Measurements from ENCODE around the gene AMPH. TPM values are rescaled to one million over a fixed set of nuclear protein-coding genes. Genes with fewer than 3 reads are reported as not detected.

The AMPH gene
- total RNA-seq, 5 donors from 2014 or later (not counting 1 experiment from before 2014, with no cell fraction given): not detected

DNA sequence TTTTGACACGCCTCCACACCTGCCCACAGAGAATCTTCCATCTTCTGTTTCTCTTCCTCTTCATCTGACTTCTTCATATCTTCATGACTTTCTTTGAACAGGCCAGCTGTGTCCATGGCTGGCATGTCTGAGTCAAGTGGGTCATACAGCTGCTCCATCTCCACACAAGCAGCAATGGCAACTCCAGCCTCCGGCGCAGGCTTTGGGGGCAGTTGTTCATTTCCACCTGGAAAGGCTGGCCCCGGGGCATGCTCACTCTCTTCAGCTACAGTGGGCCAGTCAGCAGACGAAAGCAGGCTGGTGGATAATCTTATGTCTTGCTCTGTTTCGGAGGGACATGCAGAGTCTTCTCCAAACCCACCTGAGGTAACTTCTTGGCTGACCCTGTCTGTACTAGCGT lies 202.1 kb downstream of the AMPH start:
- Histone ChIP-seq H3K36me3 (ENCODE audit: control insufficient read depth in 2 of 2, extremely low read depth in 1 of 2, insufficient read depth in 1 of 2, low read length in 1 of 2) (no peaks in the 10 kb centered on the region), H3K4me1 (ENCODE audit: control insufficient read depth in 1 of 2, extremely low read depth in 1 of 2, insufficient read depth in 2 of 2, low read length in 2 of 2) (peaks cover 11 to 46% of the 10 kb centered on the region in 2 experiments), H3K27me3 (replicated peaks in 1 of 2; ENCODE audit: control insufficient read depth in 2 of 2, extremely low read depth in 1 of 2, insufficient read depth in 2 of 2, low read length in 1 of 2) (no peaks in the 10 kb centered on the region), H3K9me3 (no peaks in the 10 kb centered on the region), H3K4me3 (ENCODE audit: control insufficient read depth in 1 of 2, extremely low read depth in 1 of 2, low read length in 1 of 2) (no peak overlapping the region), H3K27ac (ENCODE audit: low read length) (no peak overlapping the region)
- no peak for DNase-seq
- ChIA-PET CTCF (no interaction called here), POLR2A (no interaction called here)
- Mint-ChIP-seq H3K4me3 (no peak overlapping the region), H3K27ac (no peak overlapping the region), H3K4me1 (peaks cover 48 to 58% (median 58%) of the 10 kb centered on the region in 3 donors), H3K36me3 (no peaks in the 10 kb centered on the region), H3K9me3 (peaks cover 0 to 6% (median 0%) of the 10 kb centered on the region in 3 donors), H3K27me3 (no peaks in the 10 kb centered on the region)
- 89% methylated on average over 7 of the region's 7 CpGs for WGBS (ENCODE audit: insufficient coverage)
- no peak for ATAC-seq (replicated peaks in 1 of 4)

DNA sequence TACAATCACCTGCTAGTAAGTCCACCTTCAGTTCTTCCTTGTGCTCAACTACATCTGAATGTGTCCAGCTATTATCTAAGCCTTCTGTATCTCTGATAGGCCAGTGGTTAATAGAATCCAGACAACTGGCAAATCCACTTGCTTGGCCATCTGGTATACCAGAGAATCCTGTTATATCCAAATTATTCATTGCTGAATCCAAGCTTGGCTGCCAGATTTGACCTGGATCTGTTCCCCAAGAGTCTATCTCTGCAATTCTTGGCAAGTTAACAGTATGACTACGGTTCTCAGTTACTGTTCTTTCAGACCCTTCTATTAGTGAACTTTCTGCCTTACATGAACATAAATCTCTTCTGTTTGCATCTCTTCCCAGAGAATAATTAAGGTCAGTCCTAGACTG lies 203.1 kb downstream of the AMPH start:
- no peak for ATAC-seq (replicated peaks in 1 of 4)
- H3K9me3 Mint-ChIP-seq: peaks cover 0 to 6% (median 0%) of the 10 kb centered on the region in 3 donors
- peaks cover 8 to 46% of the 10 kb centered on the region in 2 experiments for H3K4me1 ChIP-seq (ENCODE audit: control insufficient read depth in 1 of 2, extremely low read depth in 1 of 2, insufficient read depth in 2 of 2, low read length in 2 of 2)
- no peak overlapping the region for H3K27ac Mint-ChIP-seq
- no peaks in the 10 kb centered on the region for H3K27me3 ChIP-seq (replicated peaks in 1 of 2; ENCODE audit: control insufficient read depth in 2 of 2, extremely low read depth in 1 of 2, insufficient read depth in 2 of 2, low read length in 1 of 2)
- H3K4me1 Mint-ChIP-seq: peaks cover 40 to 62% (median 59%) of the 10 kb centered on the region in 3 donors
- ChIA-PET CTCF (no interaction called here), POLR2A (no interaction called here)
- H3K4me3 ChIP-seq (ENCODE audit: control insufficient read depth in 1 of 2, extremely low read depth in 1 of 2, low read length in 1 of 2): no peak overlapping the region
- no peak for DNase-seq
- no peaks in the 10 kb centered on the region for H3K9me3 ChIP-seq
- H3K4me3 Mint-ChIP-seq: peak overlapping the region in 1 of 3 donors; percentile 56
- H3K27me3 Mint-ChIP-seq: no peaks in the 10 kb centered on the region
- 93% methylated on average over 1 of the region's 1 CpG for WGBS (ENCODE audit: insufficient coverage)
- H3K27ac ChIP-seq (ENCODE audit: low read length): no peak overlapping the region
- no peaks in the 10 kb centered on the region for H3K36me3 ChIP-seq (ENCODE audit: control insufficient read depth in 2 of 2, extremely low read depth in 1 of 2, insufficient read depth in 1 of 2, low read length in 1 of 2)
- no peaks in the 10 kb centered on the region for H3K36me3 Mint-ChIP-seq

DNA sequence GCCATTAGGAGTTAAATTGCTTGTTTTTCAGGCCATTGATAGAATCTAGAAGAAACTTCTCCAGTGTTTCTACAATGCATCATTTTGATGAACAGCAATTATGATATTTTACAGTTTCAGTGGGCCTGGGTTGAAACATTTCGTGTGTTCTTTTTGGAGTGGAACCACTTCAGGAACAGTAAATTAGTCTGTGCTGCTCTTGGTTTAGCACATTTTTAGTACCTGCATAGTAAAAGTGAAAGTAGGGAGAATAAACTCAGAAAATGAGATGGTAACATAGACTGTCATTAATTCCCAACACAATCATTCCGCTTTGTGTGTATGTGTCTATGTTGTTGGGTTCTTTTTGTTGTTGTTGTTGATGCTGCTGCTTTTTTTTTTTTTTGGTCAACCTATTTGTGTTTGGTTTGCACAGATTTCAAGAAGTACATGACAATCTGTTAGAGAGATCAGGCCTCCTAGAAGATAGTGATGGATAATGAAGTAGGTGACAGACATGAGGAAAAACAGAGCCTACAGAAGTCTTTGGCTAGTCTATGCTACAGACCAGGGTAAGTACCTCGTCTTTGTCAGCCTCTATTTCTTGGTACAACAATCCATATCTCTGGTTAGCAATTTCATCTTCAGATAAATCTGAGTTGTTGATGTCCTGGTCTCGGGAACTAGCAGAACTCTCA lies 203.8 kb downstream of the AMPH start:
- H3K4me3 Mint-ChIP-seq: peak overlapping the region in 2 of 3 donors; percentile 14 to 56
- Histone ChIP-seq H3K36me3 (ENCODE audit: control insufficient read depth in 2 of 2, extremely low read depth in 1 of 2, insufficient read depth in 1 of 2, low read length in 1 of 2) (no peaks in the 10 kb centered on the region), H3K4me3 (ENCODE audit: control insufficient read depth in 1 of 2, extremely low read depth in 1 of 2, low read length in 1 of 2) (no peak overlapping the region), H3K27ac (ENCODE audit: low read length) (no peak overlapping the region), H3K9me3 (no peaks in the 10 kb centered on the region), H3K4me1 (ENCODE audit: control insufficient read depth in 1 of 2, extremely low read depth in 1 of 2, insufficient read depth in 2 of 2, low read length in 2 of 2) (peaks cover 7 to 46% of the 10 kb centered on the region in 2 experiments), H3K27me3 (replicated peaks in 1 of 2; ENCODE audit: control insufficient read depth in 2 of 2, extremely low read depth in 1 of 2, insufficient read depth in 2 of 2, low read length in 1 of 2) (no peaks in the 10 kb centered on the region)
- no peaks in the 10 kb centered on the region for H3K36me3 Mint-ChIP-seq
- peaks cover 35 to 62% (median 54%) of the 10 kb centered on the region in 3 donors for H3K4me1 Mint-ChIP-seq
- H3K9me3 Mint-ChIP-seq: peaks cover 0 to 6% (median 0%) of the 10 kb centered on the region in 3 donors
- DNase-seq: peak in 1 of 35 experiments; percentile 2
- WGBS (ENCODE audit: insufficient coverage): 50% methylated on average over 2 of the region's 4 CpGs
- POLR2A ChIA-PET: no interaction called here
- CTCF ChIA-PET: no interaction called here
- H3K27ac Mint-ChIP-seq: peak overlapping the region; percentile 53 to 73
- no peak for ATAC-seq (replicated peaks in 1 of 4)
- no peaks in the 10 kb centered on the region for H3K27me3 Mint-ChIP-seq

DNA sequence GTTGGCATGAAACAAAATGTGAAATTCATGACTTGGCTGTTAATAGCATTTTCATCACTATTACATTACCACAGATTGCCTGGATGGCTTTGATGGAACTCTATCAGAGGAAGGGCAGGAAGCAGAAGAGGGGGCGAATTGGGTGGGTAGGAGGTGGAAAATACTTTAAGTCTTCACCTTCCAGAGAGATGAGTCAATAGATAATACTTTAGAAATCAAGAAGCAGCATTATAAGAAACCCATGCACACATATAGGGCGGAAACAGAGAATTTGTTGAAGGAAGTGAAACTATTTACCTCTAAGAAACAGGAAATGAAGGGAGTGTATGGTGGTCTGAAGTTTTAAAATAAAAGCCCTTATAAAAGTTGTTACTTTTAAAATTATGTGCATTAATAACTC lies 205.7 kb downstream of the AMPH start:
- DNase-seq (peak in 1 of 35 experiments; percentile 13), ATAC-seq (replicated peaks in 1 of 4) (peak; percentile 50 to 75 (median 68))
- Mint-ChIP-seq H3K27me3 (no peaks in the 10 kb centered on the region), H3K4me3 (peak overlapping the region in 2 of 3 donors; percentile 25 to 51), H3K4me1 (peaks cover 35 to 62% (median 54%) of the 10 kb centered on the region in 3 donors), H3K9me3 (peaks cover 0 to 6% (median 0%) of the 10 kb centered on the region in 3 donors), H3K36me3 (no peaks in the 10 kb centered on the region), H3K27ac (peak overlapping the region; percentile 59 to 87)
- Histone ChIP-seq H3K27ac (ENCODE audit: low read length) (peak overlapping the region; percentile 46), H3K9me3 (no peaks in the 10 kb centered on the region), H3K36me3 (ENCODE audit: control insufficient read depth in 2 of 2, extremely low read depth in 1 of 2, insufficient read depth in 1 of 2, low read length in 1 of 2) (no peaks in the 10 kb centered on the region), H3K4me1 (ENCODE audit: control insufficient read depth in 1 of 2, extremely low read depth in 1 of 2, insufficient read depth in 2 of 2, low read length in 2 of 2) (peaks cover 7 to 46% of the 10 kb centered on the region in 2 experiments), H3K27me3 (replicated peaks in 1 of 2; ENCODE audit: control insufficient read depth in 2 of 2, extremely low read depth in 1 of 2, insufficient read depth in 2 of 2, low read length in 1 of 2) (no peaks in the 10 kb centered on the region), H3K4me3 (ENCODE audit: control insufficient read depth in 1 of 2, extremely low read depth in 1 of 2, low read length in 1 of 2) (no peak overlapping the region)
- POLR2A ChIA-PET: no interaction called here
- CTCF ChIA-PET: no interaction called here
- no CpG with 5 or more reads among the region's 2 CpGs for WGBS (ENCODE audit: insufficient coverage)

DNA sequence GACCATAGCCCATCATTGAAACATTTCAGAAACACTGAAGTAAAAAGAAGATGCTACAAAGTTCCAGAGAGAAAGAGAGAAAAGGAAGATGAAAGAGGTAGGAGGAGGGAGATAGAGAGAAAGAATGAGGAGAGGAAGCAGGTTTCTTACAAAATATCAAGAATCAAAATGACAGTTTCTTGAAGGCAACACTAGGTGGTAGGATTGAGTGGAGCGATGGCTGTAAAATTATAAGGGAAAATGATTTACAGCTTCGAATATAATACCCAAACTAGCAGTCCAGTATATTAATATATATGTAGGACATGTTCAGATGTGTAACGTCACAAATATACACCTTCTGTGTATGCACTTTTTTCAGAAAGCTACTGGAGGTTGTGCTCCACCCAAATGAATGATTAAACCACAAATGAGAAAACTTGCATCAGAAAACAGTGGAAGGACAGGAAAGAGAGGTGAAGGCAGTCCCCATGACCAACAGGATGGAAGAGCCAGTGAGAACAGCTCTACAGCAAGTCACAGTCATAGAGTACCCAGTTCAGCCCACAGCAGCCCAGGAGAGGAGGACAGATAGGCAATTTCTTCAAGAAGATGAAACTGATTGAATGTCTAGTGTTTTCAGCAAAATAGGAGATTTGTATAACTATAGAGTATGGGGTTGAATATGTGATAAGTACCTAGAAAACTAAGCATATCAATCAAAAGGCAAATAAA lies 206.3 kb downstream of the AMPH start:
- Histone ChIP-seq H3K9me3 (no peaks in the 10 kb centered on the region), H3K27ac (ENCODE audit: low read length) (peak overlapping the region; percentile 46), H3K27me3 (replicated peaks in 1 of 2; ENCODE audit: control insufficient read depth in 2 of 2, extremely low read depth in 1 of 2, insufficient read depth in 2 of 2, low read length in 1 of 2) (no peaks in the 10 kb centered on the region), H3K4me1 (ENCODE audit: control insufficient read depth in 1 of 2, extremely low read depth in 1 of 2, insufficient read depth in 2 of 2, low read length in 2 of 2) (peaks cover 7 to 46% of the 10 kb centered on the region in 2 experiments), H3K4me3 (ENCODE audit: control insufficient read depth in 1 of 2, extremely low read depth in 1 of 2, low read length in 1 of 2) (no peak overlapping the region), H3K36me3 (ENCODE audit: control insufficient read depth in 2 of 2, extremely low read depth in 1 of 2, insufficient read depth in 1 of 2, low read length in 1 of 2) (no peaks in the 10 kb centered on the region)
- ATAC-seq (replicated peaks in 1 of 4) (peak; percentile 31 to 42 (median 40)), DNase-seq (peak in 1 of 35 experiments; percentile 9)
- Mint-ChIP-seq H3K27me3 (no peaks in the 10 kb centered on the region), H3K36me3 (no peaks in the 10 kb centered on the region), H3K4me3 (peak overlapping the region in 1 of 3 donors; percentile 51), H3K9me3 (peaks cover 0 to 6% (median 0%) of the 10 kb centered on the region in 3 donors), H3K4me1 (peaks cover 35 to 62% (median 54%) of the 10 kb centered on the region in 3 donors), H3K27ac (peak overlapping the region; percentile 59 to 87)
- CTCF ChIA-PET: interaction anchor here in 1 of 2 donors (0.6 kb wide), 1 partner anchor 322 kb away, joined by 3 read pairs; no protein-coding TSS in a partner anchor
- WGBS (ENCODE audit: insufficient coverage): no CpG with 5 or more reads among the region's 3 CpGs
- POLR2A ChIA-PET: no interaction called here

DNA sequence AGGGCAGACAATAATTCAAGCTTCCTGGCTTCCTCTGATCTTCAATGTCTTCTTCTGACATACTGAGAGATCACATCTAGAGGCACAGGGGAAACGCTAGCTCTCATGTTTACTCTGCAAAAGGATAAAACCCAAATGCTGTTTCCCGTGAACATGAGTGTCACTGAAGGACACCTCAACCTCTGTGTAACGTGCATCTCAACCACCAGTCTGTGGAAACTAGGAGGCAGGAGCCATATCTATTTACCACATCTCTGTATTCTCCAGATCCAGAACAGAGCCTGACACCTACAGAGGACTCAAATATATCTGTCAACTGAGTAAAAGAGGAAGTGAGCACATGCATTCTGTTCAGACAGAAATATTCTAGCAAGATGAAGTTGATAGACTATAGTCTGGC lies 217.4 kb downstream of the AMPH start:
- no peaks in the 10 kb centered on the region for H3K36me3 ChIP-seq (ENCODE audit: control insufficient read depth in 2 of 2, extremely low read depth in 1 of 2, insufficient read depth in 1 of 2, low read length in 1 of 2)
- H3K27ac Mint-ChIP-seq: no peak overlapping the region
- H3K27me3 ChIP-seq (replicated peaks in 1 of 2; ENCODE audit: control insufficient read depth in 2 of 2, extremely low read depth in 1 of 2, insufficient read depth in 2 of 2, low read length in 1 of 2): no peaks in the 10 kb centered on the region
- H3K4me1 Mint-ChIP-seq: peaks cover 17 to 33% (median 23%) of the 10 kb centered on the region in 3 donors
- ATAC-seq (replicated peaks in 1 of 4) (peak; percentile 42 to 93 (median 71)), DNase-seq (peak in 2 of 35 experiments; percentile 4 to 21)
- H3K27ac ChIP-seq (ENCODE audit: low read length): no peak overlapping the region
- no peaks in the 10 kb centered on the region for H3K36me3 Mint-ChIP-seq
- ChIA-PET POLR2A (no interaction called here), CTCF (no interaction called here)
- peaks cover 0 to 7% of the 10 kb centered on the region in 2 donors for H3K27me3 Mint-ChIP-seq
- H3K9me3 Mint-ChIP-seq: no peaks in the 10 kb centered on the region
- WGBS (ENCODE audit: insufficient coverage): no CpG with 5 or more reads among the region's 3 CpGs
- peak overlapping the region in 1 of 3 donors; percentile 33 for H3K4me3 Mint-ChIP-seq
- H3K9me3 ChIP-seq: no peaks in the 10 kb centered on the region
- peaks cover 0 to 12% of the 10 kb centered on the region in 2 experiments for H3K4me1 ChIP-seq (ENCODE audit: control insufficient read depth in 1 of 2, extremely low read depth in 1 of 2, insufficient read depth in 2 of 2, low read length in 2 of 2)
- H3K4me3 ChIP-seq (ENCODE audit: control insufficient read depth in 1 of 2, extremely low read depth in 1 of 2, low read length in 1 of 2): no peak overlapping the region
